ENCODE data around the gene PIM1.
"Not testable (repeated sequence)": the region's sequence is repeated elsewhere in the genome, so short reads cannot be mapped to it uniquely, and the experiment has no call there.

PIM1 gene

DNA sequence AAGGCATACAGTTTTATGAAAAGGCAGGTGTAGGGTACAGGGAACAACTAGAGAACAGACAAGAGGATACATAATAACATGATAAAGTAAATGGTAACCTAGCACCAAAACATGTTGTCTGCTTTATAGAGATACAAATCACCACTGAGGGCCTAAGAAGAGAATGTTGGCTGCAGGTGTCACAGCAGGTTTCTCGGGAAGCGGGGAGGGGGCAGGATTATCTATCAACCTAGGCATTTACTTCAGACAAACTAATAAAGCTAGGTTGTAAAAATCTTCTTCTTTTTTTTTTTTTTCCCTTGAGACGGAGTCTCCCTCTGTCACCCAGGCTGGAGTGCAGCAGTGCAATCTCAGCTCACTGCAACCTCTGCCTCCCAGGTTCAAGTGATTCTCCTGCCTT lies 22.7 kb downstream of the PIM1 start:
- H3K9ac ChIP-seq (ENCODE audit: low read depth, low read length, poor library complexity, severe bottlenecking): no peak overlapping the region
- H3K4me3 ChIP-seq (ENCODE audit: low read length, poor library complexity, severe bottlenecking): no peak overlapping the region
- H3K9me3 ChIP-seq (ENCODE audit: insufficient read depth, low read depth, low read length): no peaks in the 10 kb centered on the region
- no peaks in the 10 kb centered on the region for H3K27me3 ChIP-seq (ENCODE audit: insufficient read depth, low read length, poor library complexity, severe bottlenecking)
- H2AFZ ChIP-seq (ENCODE audit: low read length): no peak overlapping the region
- no peaks in the 10 kb centered on the region for H3K36me3 ChIP-seq (ENCODE audit: insufficient read depth, low read length)
- no peaks in the 10 kb centered on the region for H3K79me2 ChIP-seq (ENCODE audit: insufficient read depth, low read length)
- peaks cover 32% of the 10 kb centered on the region for H3K4me1 ChIP-seq (ENCODE audit: insufficient read depth, low read length, poor library complexity, severe bottlenecking)
- no peaks in the 10 kb centered on the region for H4K20me1 ChIP-seq (ENCODE audit: insufficient read depth, low read length, poor library complexity, severe bottlenecking)
- no peak overlapping the region for H3K4me2 ChIP-seq (ENCODE audit: low read depth, low read length, poor library complexity, severe bottlenecking)
- no peaks in the 10 kb centered on the region for H3F3A ChIP-seq (ENCODE audit: low read depth)
- H3K9me2 ChIP-seq (replicated peaks; ENCODE audit: low read depth, low read length): no peaks in the 10 kb centered on the region
- TF ChIP-seq EZH2phosphoT487 (IDR thresholded peaks at IDR 0.05; ENCODE audit: borderline replicate concordance): no peak

DNA sequence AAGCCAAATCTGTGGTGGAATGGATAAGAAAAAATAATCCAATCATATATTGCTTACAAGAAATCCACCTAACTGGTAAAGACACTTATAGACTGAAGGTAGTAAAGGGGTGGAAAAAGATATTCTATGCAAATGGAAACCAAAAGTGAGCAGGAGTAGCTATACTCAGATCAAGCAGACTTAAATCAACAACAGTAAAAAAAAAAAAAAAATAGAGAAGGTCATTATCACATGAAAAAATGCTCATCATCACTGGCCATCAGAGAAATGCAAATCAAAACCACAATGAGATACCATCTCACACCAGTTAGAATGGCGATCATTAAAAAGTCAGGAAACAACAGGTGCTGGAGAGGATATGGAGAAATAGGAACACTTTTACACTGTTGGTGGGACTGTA lies 24.9 kb downstream of the PIM1 start:
- H3K4me3 ChIP-seq (ENCODE audit: low read length, poor library complexity, severe bottlenecking); H3F3A ChIP-seq (ENCODE audit: low read depth); H3K9me2 ChIP-seq (replicated peaks; ENCODE audit: low read depth, low read length); H3K27me3 ChIP-seq (ENCODE audit: insufficient read depth, low read length, poor library complexity, severe bottlenecking); H3K79me2 ChIP-seq (ENCODE audit: insufficient read depth, low read length); H4K20me1 ChIP-seq (ENCODE audit: insufficient read depth, low read length, poor library complexity, severe bottlenecking); H3K4me2 ChIP-seq (ENCODE audit: low read depth, low read length, poor library complexity, severe bottlenecking); H3K9me3 ChIP-seq (ENCODE audit: insufficient read depth, low read depth, low read length); H2AFZ ChIP-seq (ENCODE audit: low read length); H3K36me3 ChIP-seq (ENCODE audit: insufficient read depth, low read length); H3K9ac ChIP-seq (ENCODE audit: low read depth, low read length, poor library complexity, severe bottlenecking): not testable (repeated sequence)
- H3K4me1 ChIP-seq (ENCODE audit: insufficient read depth, low read length, poor library complexity, severe bottlenecking): peaks cover 30% of the 10 kb centered on the region

DNA sequence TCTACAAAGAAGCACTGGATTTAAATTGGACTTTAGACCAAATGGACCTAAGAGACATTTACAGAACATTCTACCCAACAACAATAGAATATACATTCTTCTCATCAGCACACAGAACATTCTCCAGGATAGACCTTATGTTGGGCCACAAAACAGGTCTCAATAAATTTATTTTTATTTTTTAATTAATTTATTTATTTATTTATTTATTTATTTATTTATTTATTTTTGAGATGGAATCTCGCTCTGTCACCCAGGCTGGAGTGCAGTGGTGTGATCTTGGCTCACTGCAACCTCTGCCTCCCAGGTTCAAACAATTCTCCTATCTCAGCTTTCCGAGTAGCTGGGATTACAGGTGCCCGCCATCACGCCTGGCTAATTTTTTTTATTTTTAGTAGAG lies 26.5 kb downstream of the PIM1 start:
- not testable (repeated sequence) for H3K36me3 ChIP-seq (ENCODE audit: insufficient read depth, low read length); H3F3A ChIP-seq (ENCODE audit: low read depth); H2AFZ ChIP-seq (ENCODE audit: low read length); H3K79me2 ChIP-seq (ENCODE audit: insufficient read depth, low read length); H3K9me2 ChIP-seq (replicated peaks; ENCODE audit: low read depth, low read length); H3K9me3 ChIP-seq (ENCODE audit: insufficient read depth, low read depth, low read length); H3K4me3 ChIP-seq (ENCODE audit: low read length, poor library complexity, severe bottlenecking); H3K4me2 ChIP-seq (ENCODE audit: low read depth, low read length, poor library complexity, severe bottlenecking); H3K9ac ChIP-seq (ENCODE audit: low read depth, low read length, poor library complexity, severe bottlenecking); H4K20me1 ChIP-seq (ENCODE audit: insufficient read depth, low read length, poor library complexity, severe bottlenecking); H3K27me3 ChIP-seq (ENCODE audit: insufficient read depth, low read length, poor library complexity, severe bottlenecking)
- H3K4me1 ChIP-seq (ENCODE audit: insufficient read depth, low read length, poor library complexity, severe bottlenecking): peaks cover 24% of the 10 kb centered on the region

DNA sequence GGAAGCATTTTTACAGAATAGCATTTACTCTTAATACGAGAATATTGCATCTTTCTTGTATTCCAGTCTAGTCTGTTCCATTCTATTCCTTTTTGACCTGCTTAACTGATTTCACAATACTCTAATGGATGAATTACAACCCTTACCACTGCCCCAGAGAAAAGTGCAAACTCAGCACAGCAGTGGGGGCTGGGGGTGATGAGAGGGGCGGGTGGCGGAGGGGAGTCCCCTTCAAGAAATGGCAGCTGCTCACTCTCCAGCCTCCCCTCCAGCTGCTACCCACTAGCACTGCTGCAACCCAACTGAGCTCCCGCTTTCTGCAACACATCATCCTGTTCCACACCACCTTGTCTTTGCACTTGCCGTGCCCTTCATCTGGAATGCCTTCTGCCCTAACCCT lies 30.1 kb downstream of the PIM1 start:
- no peak overlapping the region for H3K9ac ChIP-seq (ENCODE audit: low read depth, low read length, poor library complexity, severe bottlenecking)
- TF ChIP-seq EZH2phosphoT487 (IDR thresholded peaks at IDR 0.05; ENCODE audit: borderline replicate concordance): no peak
- TF ChIP-seq, protein P1, sequence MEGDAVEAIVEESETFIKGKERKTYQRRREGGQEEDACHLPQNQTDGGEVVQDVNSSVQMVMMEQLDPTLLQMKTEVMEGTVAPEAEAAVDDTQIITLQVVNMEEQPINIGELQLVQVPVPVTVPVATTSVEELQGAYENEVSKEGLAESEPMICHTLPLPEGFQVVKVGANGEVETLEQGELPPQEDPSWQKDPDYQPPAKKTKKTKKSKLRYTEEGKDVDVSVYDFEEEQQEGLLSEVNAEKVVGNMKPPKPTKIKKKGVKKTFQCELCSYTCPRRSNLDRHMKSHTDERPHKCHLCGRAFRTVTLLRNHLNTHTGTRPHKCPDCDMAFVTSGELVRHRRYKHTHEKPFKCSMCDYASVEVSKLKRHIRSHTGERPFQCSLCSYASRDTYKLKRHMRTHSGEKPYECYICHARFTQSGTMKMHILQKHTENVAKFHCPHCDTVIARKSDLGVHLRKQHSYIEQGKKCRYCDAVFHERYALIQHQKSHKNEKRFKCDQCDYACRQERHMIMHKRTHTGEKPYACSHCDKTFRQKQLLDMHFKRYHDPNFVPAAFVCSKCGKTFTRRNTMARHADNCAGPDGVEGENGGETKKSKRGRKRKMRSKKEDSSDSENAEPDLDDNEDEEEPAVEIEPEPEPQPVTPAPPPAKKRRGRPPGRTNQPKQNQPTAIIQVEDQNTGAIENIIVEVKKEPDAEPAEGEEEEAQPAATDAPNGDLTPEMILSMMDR (conservative IDR thresholded peaks at IDR 0.05; ENCODE audit: low read length): no peak
- no peaks in the 10 kb centered on the region for H4K20me1 ChIP-seq (ENCODE audit: insufficient read depth, low read length, poor library complexity, severe bottlenecking)
- no peak overlapping the region for H3K4me2 ChIP-seq (ENCODE audit: low read depth, low read length, poor library complexity, severe bottlenecking)
- no peak overlapping the region for H3K4me3 ChIP-seq (ENCODE audit: low read length, poor library complexity, severe bottlenecking)
- H3K9me2 ChIP-seq (replicated peaks; ENCODE audit: low read depth, low read length): no peaks in the 10 kb centered on the region
- no peaks in the 10 kb centered on the region for H3F3A ChIP-seq (ENCODE audit: low read depth)
- H3K79me2 ChIP-seq (ENCODE audit: insufficient read depth, low read length): no peaks in the 10 kb centered on the region
- no peaks in the 10 kb centered on the region for H3K9me3 ChIP-seq (ENCODE audit: insufficient read depth, low read depth, low read length)
- peaks cover 9% of the 10 kb centered on the region for H3K4me1 ChIP-seq (ENCODE audit: insufficient read depth, low read length, poor library complexity, severe bottlenecking)
- no peaks in the 10 kb centered on the region for H3K27me3 ChIP-seq (ENCODE audit: insufficient read depth, low read length, poor library complexity, severe bottlenecking)
- no peak overlapping the region for H2AFZ ChIP-seq (ENCODE audit: low read length)
- H3K36me3 ChIP-seq (ENCODE audit: insufficient read depth, low read length): no peaks in the 10 kb centered on the region

DNA sequence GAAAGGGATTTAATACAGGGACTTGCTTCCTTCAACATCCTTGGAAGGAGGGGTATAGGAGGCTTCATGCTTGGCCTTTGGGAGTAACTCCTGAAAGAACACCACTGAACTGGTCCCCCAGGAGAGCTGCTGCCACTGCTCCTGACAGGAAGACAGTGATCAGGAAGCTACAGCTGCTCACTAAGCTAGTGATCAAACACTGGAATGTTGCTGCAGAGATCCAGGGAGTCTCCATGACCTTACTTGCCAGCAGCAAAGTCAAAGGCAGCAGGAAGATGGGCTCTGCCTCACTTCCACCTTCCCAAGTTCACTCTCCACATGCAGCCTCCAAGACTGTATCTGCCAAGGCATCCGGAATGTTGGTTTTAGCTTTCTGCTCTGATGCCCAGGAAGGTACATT lies 31.8 kb downstream of the PIM1 start:
- H3K4me1 ChIP-seq (ENCODE audit: insufficient read depth, low read length, poor library complexity, severe bottlenecking): peaks cover 9% of the 10 kb centered on the region
- TF ChIP-seq EZH2phosphoT487 (IDR thresholded peaks at IDR 0.05; ENCODE audit: borderline replicate concordance): no peak
- TF ChIP-seq, protein P1 (conservative IDR thresholded peaks at IDR 0.05; ENCODE audit: low read length): no peak

More for the DNA sequence above, 31.8 kb downstream of the PIM1 start:
- Histone ChIP-seq H3K79me2 (ENCODE audit: insufficient read depth, low read length) (no peaks in the 10 kb centered on the region), H3F3A (ENCODE audit: low read depth) (no peaks in the 10 kb centered on the region), H3K9me3 (ENCODE audit: insufficient read depth, low read depth, low read length) (no peaks in the 10 kb centered on the region), H3K4me2 (ENCODE audit: low read depth, low read length, poor library complexity, severe bottlenecking) (no peak overlapping the region), H3K9ac (ENCODE audit: low read depth, low read length, poor library complexity, severe bottlenecking) (no peak overlapping the region), H4K20me1 (ENCODE audit: insufficient read depth, low read length, poor library complexity, severe bottlenecking) (no peaks in the 10 kb centered on the region), H3K36me3 (ENCODE audit: insufficient read depth, low read length) (no peaks in the 10 kb centered on the region), H3K9me2 (replicated peaks; ENCODE audit: low read depth, low read length) (no peaks in the 10 kb centered on the region), H2AFZ (ENCODE audit: low read length) (no peak overlapping the region), H3K27me3 (ENCODE audit: insufficient read depth, low read length, poor library complexity, severe bottlenecking) (no peaks in the 10 kb centered on the region), H3K4me3 (ENCODE audit: low read length, poor library complexity, severe bottlenecking) (no peak overlapping the region)

All from Loucy (cell line).